NCI-H2171 (cell line): ENCODE measurements around the gene MID1.

Experiments used
- DNase-seq: peaks from one replicate; lab custom pipeline; 2025; lab: John Stamatoyannopoulos, UW

Gene MID1

GRCh38 chrX:10486373-10486772 is 134.0 kb downstream of the MID1 start:
- DNase-seq: no peak

- DNase-seq: no peak
Observed at GRCh38 chrX:10485326-10485725, 135.1 kb downstream of the MID1 start.

- no peak for DNase-seq
Observed at GRCh38 chrX:10484683-10485247, 135.6 kb downstream of the MID1 start.

- DNase-seq: no peak
Observed at GRCh38 chrX:10483191-10483831, 137.1 kb downstream of the MID1 start.

GRCh38 chrX:10482708-10483107 is 137.7 kb downstream of the MID1 start:
- no peak for DNase-seq

- DNase-seq: no peak
Observed at GRCh38 chrX:10482261-10482660, 138.1 kb downstream of the MID1 start.

GRCh38 chrX:10480861-10481260 is 139.5 kb downstream of the MID1 start:
- DNase-seq: no peak

GRCh38 chrX:10479508-10479907 is 140.9 kb downstream of the MID1 start:
- no peak for DNase-seq

GRCh38 chrX:10477525-10477924 is 142.9 kb downstream of the MID1 start:
- DNase-seq: no peak

- DNase-seq: no peak
Observed at GRCh38 chrX:10474913-10475568, 145.3 kb downstream of the MID1 start.

- DNase-seq: no peak
Observed at GRCh38 chrX:10474510-10474909, 145.9 kb downstream of the MID1 start.

GRCh38 chrX:10471418-10471817 is 149.0 kb downstream of the MID1 start:
- DNase-seq: no peak

GRCh38 chrX:10470009-10470408 is 150.4 kb downstream of the MID1 start:
- no peak for DNase-seq

- no peak for DNase-seq
Observed at GRCh38 chrX:10467793-10468192, 152.6 kb downstream of the MID1 start.

- DNase-seq: no peak
Observed at GRCh38 chrX:10465254-10465653, 155.1 kb downstream of the MID1 start.

- DNase-seq: no peak
Observed at GRCh38 chrX:10457092-10457491, 163.3 kb downstream of the MID1 start.

GRCh38 chrX:10453945-10454344 is 166.4 kb downstream of the MID1 start:
- no peak for DNase-seq

- DNase-seq: no peak
Observed at GRCh38 chrX:10450959-10451355, 169.4 kb downstream of the MID1 start.

- no peak for DNase-seq
Observed at GRCh38 chrX:10450229-10450958, 170.0 kb downstream of the MID1 start.

GRCh38 chrX:10447564-10448214 is 172.7 kb downstream of the MID1 start:
- DNase-seq: no peak

GRCh38 chrX:10444204-10444603 is 176.2 kb downstream of the MID1 start:
- DNase-seq: no peak

- DNase-seq: no peak
Observed at GRCh38 chrX:10441464-10441863, 178.9 kb downstream of the MID1 start.
